Astrocyte of the cerebellum (primary cell): Measurements from ENCODE around the gene SH3TC1.

Experiments
- DNase-seq: peaks from one replicate; pipeline ENCODE4 v3.0.0-alpha.2; 2011; ENCODE audit warnings: low read depth
- H3K4me3 ChIP-seq: 2 replicates; pipeline ENCODE4 v1.5.1; 2011; ENCODE audit warnings: mild to moderate bottlenecking, low read depth, low read length, moderate library complexity
- in situ Hi-C: cut with HindIII; loops from 2 replicates; pipeline ENCODE4 v1.10.0; 2017; ENCODE audit warnings: low sequenced_read_pairs
- TF ChIP-seq, protein P1 (sequence below): IDR thresholded peaks from 2 replicates; pipeline ENCODE4 v1.5.1; 2012; ENCODE audit warnings: low read length, low read depth, moderate library complexity, mild to moderate bottlenecking; ENCODE audit errors: missing control alignments

Gene SH3TC1

DNA sequence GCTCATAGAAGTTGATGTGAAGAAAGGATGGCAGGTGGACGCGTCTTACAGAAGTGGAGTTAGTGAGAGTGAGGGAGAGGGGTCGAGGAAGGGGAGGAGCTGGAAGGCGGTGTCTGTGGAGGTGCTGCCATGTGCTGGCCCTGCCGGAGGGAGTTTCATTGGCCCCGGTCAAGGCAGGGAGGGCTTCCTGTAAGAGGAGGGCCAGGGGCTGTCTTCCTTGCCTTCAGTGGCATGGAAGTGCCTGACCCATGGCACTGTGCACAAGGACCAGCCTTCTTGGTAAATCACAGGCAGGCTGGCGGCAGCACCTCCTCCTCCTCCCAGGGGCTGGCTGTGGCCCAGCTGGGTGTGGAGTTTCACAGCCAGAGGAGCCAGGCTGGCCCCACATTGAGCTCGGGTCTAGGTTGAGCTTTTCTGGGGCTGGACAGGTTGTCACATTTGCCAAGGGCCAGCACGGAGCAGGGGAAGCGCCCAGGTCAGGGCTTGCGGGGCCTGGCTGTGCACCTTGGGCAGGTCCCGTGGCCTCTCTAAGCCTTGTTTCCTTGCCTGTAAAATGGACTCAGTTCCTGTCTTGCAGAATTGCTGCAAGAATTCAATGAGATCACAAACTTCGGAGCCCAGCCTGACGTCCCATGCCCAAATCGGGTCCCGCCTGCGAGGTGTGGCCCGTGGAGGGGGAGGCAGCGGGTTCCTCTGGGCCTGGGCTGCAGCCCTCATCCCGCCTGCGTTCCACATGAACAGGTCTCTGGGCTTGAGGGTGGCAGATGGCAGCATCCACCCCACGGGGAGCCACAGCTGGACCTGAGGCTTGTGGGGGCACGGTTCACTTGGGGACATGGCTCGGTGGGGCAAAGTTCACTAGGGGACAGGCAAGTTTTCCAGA lies 77.5 kb downstream of the SH3TC1 start:
- in situ Hi-C loops, result no loop called here

DNA sequence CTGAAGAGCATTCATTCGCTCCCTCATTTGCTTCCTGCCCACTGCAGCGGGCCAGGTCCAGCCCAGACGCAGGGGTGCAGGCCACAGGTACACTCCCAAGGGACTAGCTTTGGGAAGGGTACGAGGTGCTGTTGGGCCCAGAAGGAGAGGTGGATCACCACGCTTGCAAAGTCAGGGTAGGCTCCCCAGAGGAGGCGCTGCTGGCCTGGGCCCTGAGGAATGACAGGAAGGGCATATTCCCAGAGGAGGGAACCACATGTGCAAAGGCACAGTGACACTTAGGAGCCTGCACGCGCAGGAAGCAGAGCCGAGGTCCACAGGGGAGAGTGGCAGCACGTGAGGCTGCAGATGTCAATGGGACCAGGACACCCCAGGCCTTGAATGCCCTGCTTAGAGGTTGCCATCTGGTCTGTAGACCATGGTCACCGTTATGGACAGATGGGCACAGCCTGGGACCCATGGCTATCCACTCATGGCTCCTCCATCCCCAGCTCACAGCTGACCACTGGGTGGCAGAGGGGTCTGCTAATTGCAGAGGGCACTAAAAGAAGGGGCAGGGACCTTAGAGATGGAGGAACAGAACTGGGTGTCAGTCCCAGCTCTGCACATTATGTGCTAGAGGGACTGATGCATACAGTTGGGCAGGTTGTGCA lies 78.4 kb downstream of the SH3TC1 start:
- no peak overlapping the region for H3K4me3 ChIP-seq
- in situ Hi-C loops, result no loop called here
- no peak for DNase-seq
- TF ChIP-seq, protein P1, sequence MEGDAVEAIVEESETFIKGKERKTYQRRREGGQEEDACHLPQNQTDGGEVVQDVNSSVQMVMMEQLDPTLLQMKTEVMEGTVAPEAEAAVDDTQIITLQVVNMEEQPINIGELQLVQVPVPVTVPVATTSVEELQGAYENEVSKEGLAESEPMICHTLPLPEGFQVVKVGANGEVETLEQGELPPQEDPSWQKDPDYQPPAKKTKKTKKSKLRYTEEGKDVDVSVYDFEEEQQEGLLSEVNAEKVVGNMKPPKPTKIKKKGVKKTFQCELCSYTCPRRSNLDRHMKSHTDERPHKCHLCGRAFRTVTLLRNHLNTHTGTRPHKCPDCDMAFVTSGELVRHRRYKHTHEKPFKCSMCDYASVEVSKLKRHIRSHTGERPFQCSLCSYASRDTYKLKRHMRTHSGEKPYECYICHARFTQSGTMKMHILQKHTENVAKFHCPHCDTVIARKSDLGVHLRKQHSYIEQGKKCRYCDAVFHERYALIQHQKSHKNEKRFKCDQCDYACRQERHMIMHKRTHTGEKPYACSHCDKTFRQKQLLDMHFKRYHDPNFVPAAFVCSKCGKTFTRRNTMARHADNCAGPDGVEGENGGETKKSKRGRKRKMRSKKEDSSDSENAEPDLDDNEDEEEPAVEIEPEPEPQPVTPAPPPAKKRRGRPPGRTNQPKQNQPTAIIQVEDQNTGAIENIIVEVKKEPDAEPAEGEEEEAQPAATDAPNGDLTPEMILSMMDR, result no peak

More for the DNA sequence above, 77.5 kb downstream of the SH3TC1 start:
- no peak for DNase-seq
- TF ChIP-seq, protein P1, result no peak
- no peak overlapping the region for H3K4me3 ChIP-seq

DNA sequence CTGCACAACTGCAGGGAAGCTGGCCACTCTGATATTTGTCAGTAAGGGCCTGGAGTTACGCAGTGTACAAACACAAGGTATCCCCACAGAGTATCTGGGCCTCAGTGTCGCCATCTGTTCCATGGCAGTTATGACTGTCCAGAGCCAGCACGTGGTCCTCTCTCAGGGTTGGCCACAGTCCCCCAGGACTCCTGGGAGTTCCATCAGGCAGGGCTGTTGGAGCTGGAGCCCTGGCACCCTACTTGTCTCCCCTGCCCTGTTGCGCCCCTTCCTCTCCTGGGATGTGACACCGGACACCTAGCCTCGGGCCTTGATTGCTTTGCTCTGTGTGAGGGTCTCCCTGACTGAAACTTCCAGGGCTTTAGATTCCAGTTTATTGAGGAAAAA lies 78.9 kb downstream of the SH3TC1 start:
- DNase-seq, result no peak
- in situ Hi-C loops, result no loop called here
- no peak overlapping the region for H3K4me3 ChIP-seq
- TF ChIP-seq, protein P1, result no peak

DNA sequence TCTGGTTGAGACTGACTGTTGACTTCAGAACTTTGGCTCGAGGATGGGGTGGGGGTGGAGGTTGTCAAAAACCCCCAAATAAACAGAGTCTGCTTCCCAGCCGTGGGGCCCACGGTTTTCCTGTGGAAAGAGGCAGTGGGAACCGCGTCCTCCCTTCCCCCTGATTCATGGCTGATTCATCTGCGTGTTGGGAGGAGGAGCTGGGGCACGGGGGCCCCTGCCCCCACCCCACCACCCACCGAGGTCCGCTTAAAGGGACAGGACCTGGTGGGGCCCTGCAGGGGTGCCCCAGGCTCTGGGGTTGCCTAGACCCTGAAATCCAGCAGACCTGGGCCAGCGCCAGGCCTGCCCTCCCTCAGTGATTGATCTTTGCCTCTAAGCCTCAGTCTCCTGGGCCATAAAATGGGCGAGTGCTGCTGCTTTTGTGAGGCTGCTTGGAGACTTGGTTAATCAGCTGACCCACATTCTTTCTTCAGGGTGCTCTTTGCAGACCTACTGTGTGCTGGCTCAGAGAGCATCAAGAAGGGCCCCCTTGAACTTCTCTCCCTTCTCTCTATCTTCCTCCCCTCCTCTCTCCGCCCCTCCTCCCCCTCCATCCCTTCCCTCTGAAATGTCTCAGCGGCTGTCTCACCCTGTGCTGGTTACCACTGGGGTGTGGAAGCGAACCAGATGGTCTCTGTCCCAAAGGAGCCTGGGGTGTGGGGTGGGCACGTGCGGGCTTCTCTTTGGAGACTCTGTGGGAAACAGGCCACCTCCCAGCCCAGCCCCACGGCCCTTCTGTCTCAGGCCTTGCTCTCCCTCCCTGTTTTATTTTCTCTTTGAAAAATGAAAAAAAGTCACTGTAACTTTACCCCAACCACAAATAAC lies 79.6 kb downstream of the SH3TC1 start:
- peak; percentile 52 for DNase-seq
- TF ChIP-seq, protein P1, result no peak
- no peak overlapping the region for H3K4me3 ChIP-seq
- in situ Hi-C loops, result no loop called here

DNA sequence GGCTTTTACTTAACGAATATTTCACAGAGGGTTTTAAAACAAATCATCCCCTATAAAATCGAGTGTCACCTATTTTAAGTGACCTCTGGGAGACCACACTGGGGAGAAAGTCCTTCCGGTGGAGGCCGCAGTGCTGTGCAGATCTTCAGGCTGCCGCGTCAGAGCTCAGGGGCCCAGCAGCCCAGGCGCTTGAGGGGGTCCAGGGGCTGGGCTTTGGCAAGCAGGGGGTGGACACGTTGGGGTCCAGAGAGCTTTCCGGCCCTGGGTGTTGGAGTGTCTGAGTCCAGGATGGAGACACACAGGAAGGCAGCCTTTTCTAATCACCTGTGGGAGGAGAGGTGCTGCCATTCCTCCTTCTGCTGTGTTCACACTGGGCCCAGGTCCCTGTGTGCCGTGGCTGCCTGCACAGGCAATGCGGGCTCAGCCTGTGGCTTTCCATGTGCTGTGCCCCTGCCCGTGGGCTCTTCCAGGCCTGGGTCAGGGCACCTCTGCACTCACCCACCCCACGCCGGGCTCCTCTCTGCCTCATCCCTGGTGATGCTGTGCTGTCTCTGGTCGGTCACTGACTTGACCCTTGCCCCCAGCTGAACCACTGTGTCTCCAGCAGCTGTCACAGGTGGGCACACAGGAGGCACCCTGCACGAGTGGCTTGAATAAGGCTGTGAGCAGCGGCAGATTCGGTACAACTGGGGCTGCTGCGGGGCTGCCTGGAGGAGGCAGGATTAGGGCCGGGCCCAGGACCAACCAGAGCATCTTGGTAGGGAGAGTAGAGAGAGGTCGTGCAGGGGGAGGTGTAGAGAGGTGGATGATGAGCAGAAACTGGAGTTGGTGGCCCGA lies 80.4 kb downstream of the SH3TC1 start:
- TF ChIP-seq, protein P1, result no peak

More for the DNA sequence above, 80.4 kb downstream of the SH3TC1 start:
- DNase-seq, result no peak
- in situ Hi-C loops, result no loop called here
- H3K4me3 ChIP-seq, result no peak overlapping the region
